IPS-11a (cell line): ENCODE data around the gene UBQLN4.
"Not testable (repeated sequence)": the region's sequence is repeated elsewhere in the genome, so short reads cannot be mapped to it uniquely, and the experiment has no call there.

ENCODE experiments used
- H3K4me3 ChIP-seq: one replicate; pipeline ENCODE4 v1.5.1; 2013; ENCODE audit warnings: low read depth, low read length, control low read depth

UBQLN4 gene

DNA sequence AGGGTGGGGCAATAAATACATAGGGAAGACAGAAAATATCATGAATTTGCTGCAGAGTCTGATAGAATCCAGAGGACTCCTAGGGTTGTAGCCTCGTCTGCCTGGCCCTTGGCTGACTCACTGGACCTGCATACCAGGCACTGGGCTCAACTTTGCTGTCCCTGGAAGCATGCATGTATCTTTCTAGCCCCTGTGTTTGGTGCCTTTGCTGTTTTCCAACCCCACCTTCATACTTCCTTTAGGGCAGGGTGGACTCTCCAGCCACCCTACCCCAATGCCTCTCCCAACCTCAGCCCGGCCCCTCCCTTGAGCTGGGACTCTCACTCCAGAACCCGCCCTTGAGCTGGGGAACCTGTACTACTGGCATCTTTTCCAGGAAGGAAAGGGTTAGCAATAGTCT is 8.6 kb upstream of the UBQLN4 start:
- no peak overlapping the region for H3K4me3 ChIP-seq

GRCh38 chr1:156060937-156061636 is 7.5 kb upstream of the UBQLN4 start, which contains the start of gene RAB25:
RAB25 (plus strand) TSS chr1:156061160; CDS start chr1:156061401, 241 bp downstream.
- peak within 1 kb of the TSS; percentile 13 for H3K4me3 ChIP-seq

DNA sequence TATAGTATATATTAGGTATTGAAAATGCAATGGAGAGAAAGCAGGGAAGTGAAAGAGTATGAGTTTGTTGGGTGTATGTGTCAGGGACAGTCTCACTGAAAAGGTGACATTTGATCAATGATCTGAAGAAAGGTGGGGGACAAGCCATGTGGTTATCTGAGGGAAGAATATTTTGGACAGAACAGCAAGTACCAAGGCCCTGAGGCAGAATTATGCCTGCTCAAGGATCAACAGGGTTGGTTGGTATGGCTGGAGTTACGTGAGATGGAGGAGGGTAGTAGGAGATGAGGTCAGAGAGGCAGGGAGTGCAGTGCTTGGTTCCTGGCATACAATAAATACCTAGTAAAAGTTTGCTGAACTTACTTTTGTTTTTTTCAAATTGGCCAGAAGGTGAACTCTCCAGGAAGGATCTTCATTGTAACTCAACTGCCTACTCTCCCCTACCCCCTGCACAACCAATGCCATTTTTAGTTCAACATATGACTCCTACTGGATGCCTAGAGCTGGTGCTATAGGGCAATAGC is 2.8 kb upstream of the UBQLN4 start:
- H3K4me3 ChIP-seq: no peak overlapping the region

DNA sequence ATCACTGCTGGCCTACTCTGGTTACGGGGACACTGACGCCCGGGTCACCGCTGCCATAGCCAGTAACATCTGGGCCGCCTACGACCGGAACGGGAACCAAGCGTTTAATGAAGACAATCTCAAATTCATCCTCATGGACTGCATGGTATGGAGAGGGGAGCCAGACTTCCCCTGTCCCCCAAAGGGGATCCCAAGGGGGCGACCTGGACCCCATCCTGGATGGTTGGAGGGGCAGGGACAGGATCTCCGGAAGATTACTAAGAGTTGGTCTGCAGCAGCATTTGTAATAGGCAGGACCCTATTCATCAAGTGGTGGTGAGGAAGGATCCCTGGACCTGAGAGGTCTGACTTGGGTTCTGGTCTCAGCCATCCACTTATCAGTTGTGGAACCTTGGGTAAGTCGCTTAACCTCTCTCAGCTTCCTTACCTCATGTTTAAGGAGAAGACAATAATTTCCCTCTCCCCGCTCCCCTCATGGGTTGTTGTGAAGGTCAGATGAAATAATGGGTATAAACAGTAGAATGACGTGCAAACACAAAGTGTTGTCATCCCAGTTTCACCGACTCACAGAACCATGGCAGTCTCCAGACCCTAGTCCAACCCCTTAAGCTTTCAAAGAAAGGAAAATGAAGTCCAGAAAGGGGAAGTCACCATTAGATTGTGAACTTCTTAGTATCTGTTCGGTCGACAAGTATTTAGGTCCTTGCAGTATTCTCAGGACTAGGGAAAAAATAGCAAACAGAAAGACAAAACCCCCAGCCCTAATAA is 1.9 kb upstream of the UBQLN4 start:
- peak overlapping the region; percentile 96 for H3K4me3 ChIP-seq

DNA sequence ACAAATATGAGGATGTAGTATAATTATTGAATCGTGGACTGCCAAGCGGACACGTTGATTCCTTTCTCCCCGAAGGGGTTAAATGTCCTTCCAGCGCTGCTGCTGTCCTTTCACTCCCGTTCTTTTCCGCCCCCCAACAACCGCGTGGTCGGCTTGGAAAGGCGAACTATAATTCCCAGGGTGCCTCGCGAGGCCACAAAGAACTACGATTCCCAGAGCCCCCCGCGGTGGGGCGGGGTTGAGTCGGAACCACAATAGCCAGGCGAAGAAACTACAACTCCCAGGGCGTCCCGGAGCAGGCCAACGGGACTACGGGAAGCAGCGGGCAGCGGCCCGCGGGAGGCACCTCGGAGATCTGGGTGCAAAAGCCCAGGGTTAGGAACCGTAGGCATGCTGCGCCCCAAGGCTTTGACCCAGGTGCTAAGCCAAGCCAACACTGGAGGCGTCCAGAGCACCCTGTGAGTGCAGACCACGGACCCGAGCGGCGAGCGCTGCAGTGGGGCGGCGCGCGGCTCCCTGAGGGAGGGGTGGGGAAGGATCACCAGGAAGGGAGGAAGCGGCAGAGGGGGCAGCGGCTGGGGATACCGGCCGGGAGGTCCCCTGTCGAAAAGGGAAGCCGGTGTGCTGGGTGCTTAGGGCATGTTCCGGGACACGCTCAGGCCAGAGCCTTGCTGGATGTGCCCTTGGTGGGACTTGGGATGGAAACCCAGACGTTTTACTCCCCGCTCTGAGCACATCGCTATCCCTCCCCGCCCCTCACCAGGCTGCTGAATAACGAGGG is 1.1 kb upstream of the UBQLN4 start, which contains the start of gene LAMTOR2:
TSS of gene LAMTOR2 (plus strand) at position 283 of the 781 bp plus-strand sequence. CDS start at position 391, 108 bp downstream.
- H3K4me3 ChIP-seq: peak within 1 kb of the TSS; percentile 96

DNA sequence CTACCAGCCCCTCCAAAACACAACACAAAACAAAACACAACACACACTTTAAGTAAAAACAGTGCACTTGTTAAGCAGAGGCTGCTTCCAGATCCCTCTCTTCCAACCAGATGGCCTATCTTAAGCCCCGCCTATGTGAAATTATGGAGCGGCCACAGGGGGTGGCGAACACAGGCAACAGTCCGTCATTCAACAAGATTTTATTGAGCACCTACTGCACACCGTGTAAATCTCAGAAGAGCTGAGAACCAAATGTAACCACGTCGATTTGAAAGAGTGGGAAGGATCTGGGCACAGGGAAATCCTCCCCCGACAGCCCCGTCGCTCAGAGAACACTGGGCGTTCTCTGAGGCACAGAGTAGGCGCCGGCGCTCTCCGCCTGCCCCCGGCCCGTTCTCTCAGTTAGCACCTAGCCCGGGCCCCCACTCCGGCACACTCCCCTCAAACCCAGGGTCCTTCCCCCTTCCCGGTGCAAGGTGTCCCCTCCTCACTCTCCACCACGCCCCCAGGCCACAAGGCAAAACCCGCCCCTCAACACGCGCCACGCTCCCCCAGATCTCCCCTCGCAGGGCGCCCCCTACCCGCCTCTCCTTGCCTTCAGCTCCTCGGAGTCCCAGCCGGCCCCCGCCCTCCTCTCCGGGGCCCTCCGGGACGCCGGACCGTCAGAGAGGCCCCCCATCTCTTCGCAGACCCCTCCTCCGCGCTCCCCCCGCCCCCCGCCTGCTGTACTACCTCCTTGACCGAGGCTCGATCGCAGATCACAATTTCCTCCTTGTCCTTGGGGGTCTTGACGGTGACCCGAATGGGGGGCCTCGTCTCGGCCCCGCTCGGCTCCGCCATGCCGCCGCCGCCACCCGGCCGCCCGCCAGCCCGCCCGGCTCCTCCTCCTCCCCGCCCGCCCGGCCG is 483 bp downstream of the UBQLN4 start:
- peak overlapping the region; percentile 80 for H3K4me3 ChIP-seq

GRCh38 chr1:156051011-156051725 is 2.4 kb downstream of the UBQLN4 start:
- H3K4me3 ChIP-seq: no peak overlapping the region

DNA sequence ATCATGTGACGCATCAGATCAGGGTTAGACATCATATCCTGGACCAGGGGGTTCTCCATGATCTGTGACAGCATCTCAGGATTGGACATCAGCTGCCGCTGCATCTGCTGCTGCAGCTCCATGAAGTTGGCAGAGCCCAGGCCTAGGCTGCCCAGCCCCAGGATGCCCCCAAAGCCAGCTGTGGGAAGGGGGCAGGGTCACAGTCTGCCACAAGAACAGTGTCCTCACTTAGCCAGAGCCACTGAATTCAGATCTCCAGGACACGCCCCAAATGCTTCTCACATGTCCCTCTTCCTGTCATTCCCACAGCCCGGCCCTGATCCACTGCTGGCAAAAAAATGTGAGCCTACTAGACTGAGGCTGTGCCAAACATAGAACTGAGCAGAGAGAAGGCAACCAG is 3.2 kb downstream of the UBQLN4 start:
- no peak overlapping the region for H3K4me3 ChIP-seq

DNA sequence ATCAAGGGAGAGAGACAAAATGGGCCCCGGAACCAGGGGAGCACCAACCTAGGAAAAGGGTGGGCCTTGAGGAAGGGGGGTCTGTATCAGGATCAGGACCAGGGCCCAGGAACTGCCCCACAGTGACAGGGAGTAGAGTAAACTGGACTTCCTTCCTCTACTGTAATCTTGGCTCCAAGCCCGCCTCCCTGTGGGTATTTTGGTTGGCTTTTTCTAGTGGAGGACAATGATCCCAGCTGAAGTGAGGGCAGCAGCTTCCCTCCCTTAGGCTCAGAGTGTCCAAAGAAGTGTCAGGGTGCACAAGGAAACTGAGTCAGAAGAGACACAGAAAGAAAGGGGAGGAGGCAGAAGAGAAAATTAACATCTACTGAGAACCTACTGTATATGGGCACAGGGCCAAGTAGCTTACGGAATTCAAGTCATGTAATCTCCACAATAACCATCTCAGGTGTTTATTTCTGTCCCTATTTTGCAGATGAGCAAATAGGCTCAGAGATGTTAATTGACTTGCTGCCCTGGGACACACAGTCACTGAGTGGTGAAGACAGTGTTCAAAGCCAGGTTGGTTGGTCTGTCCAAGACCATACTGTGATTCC is 4.8 kb downstream of the UBQLN4 start:
- no peak overlapping the region for H3K4me3 ChIP-seq

- H3K4me3 ChIP-seq: no peak overlapping the region
These were observed 8.5 kb downstream of the UBQLN4 start for GRCh38 chr1:156045076-156045475.

- H3K4me3 ChIP-seq: no peak overlapping the region
These were observed 10.8 kb downstream of the UBQLN4 start for GRCh38 chr1:156042828-156043227.

DNA sequence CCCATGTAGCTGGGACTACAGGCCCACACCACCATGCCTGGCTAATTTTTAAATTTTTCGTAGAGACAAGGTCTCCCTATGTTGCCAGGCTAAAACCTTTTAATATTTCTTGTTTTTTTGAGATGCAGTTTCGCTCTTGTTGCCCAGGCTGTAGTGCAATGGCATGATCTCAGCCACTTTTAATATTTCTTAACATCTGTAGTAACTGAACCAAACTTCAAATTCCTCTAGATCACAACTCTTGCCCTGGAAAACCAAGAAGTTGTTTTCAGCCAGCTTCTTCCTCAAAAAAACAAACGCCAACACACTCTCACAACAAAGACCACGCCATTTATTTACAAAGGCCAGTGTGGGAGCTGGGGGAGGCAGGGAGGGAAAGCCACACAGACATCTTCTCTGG is 18.6 kb downstream of the UBQLN4 start:
- not testable (repeated sequence) for H3K4me3 ChIP-seq

GRCh38 chr1:156033011-156033410 is 20.6 kb downstream of the UBQLN4 start:
- H3K4me3 ChIP-seq: no peak overlapping the region

GRCh38 chr1:156026588-156026987 is 27.0 kb downstream of the UBQLN4 start:
- H3K4me3 ChIP-seq: no peak overlapping the region

GRCh38 chr1:156025876-156026275 is 27.7 kb downstream of the UBQLN4 start:
- no peak overlapping the region for H3K4me3 ChIP-seq

DNA sequence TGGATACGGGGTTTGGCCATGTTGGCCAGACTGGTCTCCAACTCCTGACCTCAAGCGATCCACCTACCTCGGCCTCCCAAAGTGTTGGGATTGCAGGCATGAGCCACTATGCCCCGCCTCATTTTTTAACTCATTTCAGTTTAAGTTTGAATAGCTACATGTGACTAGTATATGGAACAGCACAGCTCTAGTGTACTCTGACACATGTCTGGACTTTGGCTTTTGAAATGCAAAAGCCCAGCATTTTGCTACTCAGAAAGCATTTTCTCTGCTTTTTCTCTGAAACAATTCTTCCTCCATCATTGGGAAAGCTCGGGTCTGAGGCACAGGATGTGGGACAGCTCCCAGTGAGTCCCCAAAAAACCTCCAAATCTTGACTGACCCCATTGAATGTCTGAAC is 28.8 kb downstream of the UBQLN4 start:
- no peak overlapping the region for H3K4me3 ChIP-seq

- H3K4me3 ChIP-seq: no peak overlapping the region
These were observed 31.6 kb downstream of the UBQLN4 start for GRCh38 chr1:156021954-156022353.

GRCh38 chr1:156021093-156021428 is 32.5 kb downstream of the UBQLN4 start:
- no peak overlapping the region for H3K4me3 ChIP-seq
